Cardiac muscle cell (in vitro differentiated cells and primary cell): ENCODE measurements around the gene CHST7. TPM values are rescaled to one million over a fixed set of nuclear protein-coding genes. Genes with fewer than 3 reads are reported as not detected.
A peak's percentile ranks its signal among the peaks of the same experiment; 100 is the strongest.

Experiments
- DNase-seq, 2 donors: peaks; one replicate each; pipeline versions ENCODE4 v3.0.0 to v3.0.0-alpha.2; 2010 to 2017; ENCODE audit warnings: low read depth in 1 of 2, low spot score in 1 of 2
- H3K27ac ChIP-seq: fragments of 200-600 bp; sonication (generic); 2 replicates; pipeline ENCODE4 v1.5.1; 2016
- H3K27me3 ChIP-seq: fragments of 200-600 bp; sonication (generic); 2 replicates; pipeline ENCODE4 v1.6.0; 2016; ENCODE audit warnings: control low read depth
- H3K36me3 ChIP-seq: fragments of 200-600 bp; sonication (generic); 2 replicates; pipeline ENCODE4 v1.5.1; 2016; ENCODE audit warnings: control low read depth
- H3K4me1 ChIP-seq: fragments of 200-600 bp; sonication (generic); 2 replicates; pipeline ENCODE4 v1.8.1; 2017; ENCODE audit warnings: low read depth, mild to moderate bottlenecking, mixed run types
- H3K4me3 ChIP-seq: fragments of 200-600 bp; sonication (generic); 2 replicates; pipeline ENCODE4 v1.5.1; 2016; ENCODE audit warnings: mild to moderate bottlenecking
- H3K9me3 ChIP-seq: fragments of 200-600 bp; sonication (generic); 2 replicates; pipeline ENCODE4 v1.5.1; 2017; ENCODE audit warnings: low read depth, mild to moderate bottlenecking, control low read depth
- polyA plus RNA-seq: library from polyadenylated mRNA; unstranded; fragments of >200 nt; fragmentation: Nextera tagmentation; extraction: Ambion mirVana; gene quantifications from 2 replicates; pipeline ENCODE4 v1.2.1, GENCODE V29; 2016
- total RNA-seq: library from RNA; depleted of rRNA; stranded (reverse); fragments of >200 nt; gene quantifications from 2 replicates; pipeline ENCODE4 v1.2.3, GENCODE V29; 2016
- TF ChIP-seq, protein P1 (sequence below): IDR thresholded peaks from 2 replicates; pipeline ENCODE4 v1.5.1; 2012; ENCODE audit warnings: low read depth, mild to moderate bottlenecking, low read length

Gene CHST7
- total and polyA plus RNA-seq, 2 experiments from 2014 or later = 5.6 to 6.6 TPM

DNA sequence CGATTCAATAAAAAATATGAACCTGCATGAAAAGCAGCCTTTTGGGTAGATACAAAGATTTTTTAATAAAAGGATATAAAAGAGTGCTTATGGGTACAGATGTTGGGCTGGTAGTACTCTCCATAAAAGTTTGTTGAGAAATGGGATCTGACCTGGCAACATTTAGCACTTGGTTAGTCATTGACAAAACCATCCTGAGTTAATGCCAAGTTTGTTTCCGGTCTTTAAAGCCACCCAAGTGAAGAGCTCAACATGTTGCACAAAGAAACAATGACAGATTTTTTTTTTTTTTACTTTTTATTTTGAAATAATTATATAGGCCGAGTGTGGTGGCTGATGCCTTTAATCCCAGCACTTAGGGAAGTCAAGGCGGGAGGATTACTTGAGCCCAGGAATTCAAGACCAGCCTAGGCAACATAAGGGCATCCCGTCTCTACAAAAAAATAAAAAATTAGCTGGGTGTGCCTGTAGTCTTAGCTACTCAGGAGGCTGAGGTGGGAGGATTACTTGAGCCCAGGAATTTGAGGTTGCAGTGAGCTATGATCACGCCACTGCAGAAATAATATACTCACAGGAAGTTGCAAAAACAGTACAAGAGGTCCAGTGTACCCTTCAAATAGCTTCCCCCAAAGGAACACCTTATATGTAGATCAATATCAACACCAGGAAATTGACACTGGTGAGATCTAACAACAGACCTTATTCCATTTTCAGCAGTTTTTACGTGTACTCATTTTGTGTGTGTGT, 16.6 kb downstream of the CHST7 start:
- H3K9me3 ChIP-seq = no peaks in the 10 kb centered on the region
- H3K4me3 ChIP-seq = no peak overlapping the region
- H3K36me3 ChIP-seq = no peaks in the 10 kb centered on the region
- TF ChIP-seq, protein P1, sequence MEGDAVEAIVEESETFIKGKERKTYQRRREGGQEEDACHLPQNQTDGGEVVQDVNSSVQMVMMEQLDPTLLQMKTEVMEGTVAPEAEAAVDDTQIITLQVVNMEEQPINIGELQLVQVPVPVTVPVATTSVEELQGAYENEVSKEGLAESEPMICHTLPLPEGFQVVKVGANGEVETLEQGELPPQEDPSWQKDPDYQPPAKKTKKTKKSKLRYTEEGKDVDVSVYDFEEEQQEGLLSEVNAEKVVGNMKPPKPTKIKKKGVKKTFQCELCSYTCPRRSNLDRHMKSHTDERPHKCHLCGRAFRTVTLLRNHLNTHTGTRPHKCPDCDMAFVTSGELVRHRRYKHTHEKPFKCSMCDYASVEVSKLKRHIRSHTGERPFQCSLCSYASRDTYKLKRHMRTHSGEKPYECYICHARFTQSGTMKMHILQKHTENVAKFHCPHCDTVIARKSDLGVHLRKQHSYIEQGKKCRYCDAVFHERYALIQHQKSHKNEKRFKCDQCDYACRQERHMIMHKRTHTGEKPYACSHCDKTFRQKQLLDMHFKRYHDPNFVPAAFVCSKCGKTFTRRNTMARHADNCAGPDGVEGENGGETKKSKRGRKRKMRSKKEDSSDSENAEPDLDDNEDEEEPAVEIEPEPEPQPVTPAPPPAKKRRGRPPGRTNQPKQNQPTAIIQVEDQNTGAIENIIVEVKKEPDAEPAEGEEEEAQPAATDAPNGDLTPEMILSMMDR = no peak
- peak in 1 of 2 donors; percentile 81 for DNase-seq
- H3K27me3 ChIP-seq = no peaks in the 10 kb centered on the region
- no peak overlapping the region for H3K27ac ChIP-seq
- H3K4me1 ChIP-seq = no peaks in the 10 kb centered on the region

DNA sequence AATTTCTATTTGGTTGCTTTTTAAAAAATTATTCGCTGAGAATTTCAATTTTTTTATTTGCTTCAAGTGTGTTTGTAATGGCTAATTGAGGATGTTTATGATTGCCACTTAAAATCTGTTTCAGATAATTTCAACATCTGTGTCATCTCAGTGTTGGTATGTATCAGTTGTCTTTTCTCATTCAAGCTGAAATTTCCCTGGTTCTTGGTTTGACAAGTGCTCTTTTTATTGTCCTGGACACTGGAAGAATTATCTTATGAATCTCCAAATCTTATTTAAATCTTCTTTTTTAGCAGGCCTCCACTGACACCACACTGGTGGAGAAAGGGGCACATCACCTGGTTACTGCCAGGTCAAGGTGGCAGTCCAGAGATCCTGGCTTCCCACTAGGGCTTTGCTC, 21.5 kb downstream of the CHST7 start:
- H3K9me3 ChIP-seq = no peaks in the 10 kb centered on the region
- H3K4me1 ChIP-seq = no peaks in the 10 kb centered on the region
- TF ChIP-seq, protein P1 = no peak
- DNase-seq = no peak
- H3K27me3 ChIP-seq = no peaks in the 10 kb centered on the region
- no peaks in the 10 kb centered on the region for H3K36me3 ChIP-seq
- no peak overlapping the region for H3K4me3 ChIP-seq
- H3K27ac ChIP-seq = no peak overlapping the region

DNA sequence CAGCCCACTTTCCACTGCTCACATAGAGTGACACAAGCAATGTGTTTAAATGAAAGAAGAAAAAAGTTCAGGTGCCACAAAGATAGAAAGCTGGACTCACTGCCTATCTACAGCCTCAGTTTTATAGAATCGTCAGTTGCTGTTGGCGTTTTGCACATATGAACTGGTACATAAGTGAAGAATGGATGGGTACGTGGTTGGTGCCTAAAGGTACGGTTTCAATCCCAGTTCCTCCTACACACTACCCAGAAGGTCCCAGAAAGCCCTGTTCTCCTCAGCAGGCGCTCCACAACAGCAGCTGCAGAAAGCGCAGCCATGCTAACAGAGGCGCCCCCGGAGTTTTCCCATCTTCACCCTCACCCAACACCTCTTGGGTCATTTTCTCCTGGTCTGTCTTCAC, 23.6 kb downstream of the CHST7 start:
- Histone ChIP-seq H3K4me1 (no peaks in the 10 kb centered on the region), H3K9me3 (no peaks in the 10 kb centered on the region), H3K36me3 (no peaks in the 10 kb centered on the region), H3K27me3 (no peaks in the 10 kb centered on the region), H3K27ac (no peak overlapping the region), H3K4me3 (no peak overlapping the region)
- DNase-seq = no peak
- TF ChIP-seq, protein P1 = no peak

DNA sequence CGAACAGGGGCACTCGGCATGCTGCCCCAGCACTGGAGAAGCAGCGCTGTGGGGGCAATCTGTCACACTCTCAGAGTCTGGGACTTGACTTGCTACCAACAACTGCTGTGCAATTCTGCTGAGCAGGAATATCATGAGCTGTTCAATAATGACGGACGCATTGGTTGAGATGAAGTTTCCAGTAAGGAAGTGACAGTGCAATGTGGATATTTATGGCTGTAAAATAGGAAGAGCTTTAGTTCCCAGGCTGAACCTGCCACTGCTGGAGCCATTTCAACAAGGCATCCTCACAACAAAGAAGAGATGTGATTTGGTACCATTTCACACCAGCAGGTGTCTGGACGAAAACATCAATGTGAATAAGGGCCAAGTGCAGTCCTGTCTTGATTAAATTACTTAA, 24.2 kb downstream of the CHST7 start:
- Histone ChIP-seq H3K4me1 (no peaks in the 10 kb centered on the region), H3K27ac (no peak overlapping the region), H3K9me3 (no peaks in the 10 kb centered on the region), H3K36me3 (no peaks in the 10 kb centered on the region), H3K27me3 (no peaks in the 10 kb centered on the region), H3K4me3 (no peak overlapping the region)
- no peak for DNase-seq
- TF ChIP-seq, protein P1 = no peak

DNA sequence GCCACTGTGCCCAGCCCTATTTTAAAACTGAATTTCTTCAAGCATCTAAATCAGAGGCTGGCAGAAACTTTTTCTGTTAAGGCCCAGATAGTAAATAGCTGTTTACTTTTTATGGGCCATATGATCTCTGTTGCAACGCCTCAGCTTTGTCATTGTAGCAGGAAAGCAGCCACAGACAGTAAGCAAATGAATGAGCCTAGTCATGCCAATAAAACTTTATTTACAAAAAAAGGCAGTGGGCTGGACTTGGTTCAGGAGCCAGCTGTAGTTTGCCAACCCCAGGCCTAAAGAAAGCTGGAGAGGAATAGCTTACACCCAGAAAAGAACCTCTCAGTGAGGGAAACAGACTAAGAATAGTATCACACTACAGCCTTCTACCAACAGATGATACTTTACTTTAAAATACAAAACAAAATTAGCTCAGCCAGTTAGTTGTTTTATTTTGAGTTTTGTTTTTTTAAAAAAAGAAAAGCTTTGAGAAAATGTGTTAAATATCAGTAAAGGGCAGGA, 25.5 kb downstream of the CHST7 start:
- Histone ChIP-seq H3K4me3 (no peak overlapping the region), H3K4me1 (no peaks in the 10 kb centered on the region), H3K9me3 (no peaks in the 10 kb centered on the region), H3K27ac (no peak overlapping the region), H3K27me3 (no peaks in the 10 kb centered on the region), H3K36me3 (no peaks in the 10 kb centered on the region)
- TF ChIP-seq, protein P1 = no peak
- DNase-seq = no peak
